ENCODE results near the gene LCP2.

LCP2 gene

GRCh38 chr5:170313816-170314215, 16.2 kb upstream of the LCP2 start:
- H3K4me3 ChIP-seq (ENCODE audit: low read length): no peak overlapping the region
- H3K4me2 ChIP-seq (ENCODE audit: low read length): no peak overlapping the region
- H3K9me3 ChIP-seq (replicated peaks; ENCODE audit: low read length): no peaks in the 10 kb centered on the region
- H3K36me3 ChIP-seq (ENCODE audit: insufficient read depth, low read length): no peaks in the 10 kb centered on the region
- peaks cover 6% of the 10 kb centered on the region for H3K27me3 ChIP-seq (ENCODE audit: control insufficient read depth, insufficient read depth, low read length)
- no peaks in the 10 kb centered on the region for H3K4me1 ChIP-seq (ENCODE audit: control insufficient read depth, insufficient read depth, low read length)
- no peak overlapping the region for H3K9ac ChIP-seq (ENCODE audit: low read depth, low read length)

DNA sequence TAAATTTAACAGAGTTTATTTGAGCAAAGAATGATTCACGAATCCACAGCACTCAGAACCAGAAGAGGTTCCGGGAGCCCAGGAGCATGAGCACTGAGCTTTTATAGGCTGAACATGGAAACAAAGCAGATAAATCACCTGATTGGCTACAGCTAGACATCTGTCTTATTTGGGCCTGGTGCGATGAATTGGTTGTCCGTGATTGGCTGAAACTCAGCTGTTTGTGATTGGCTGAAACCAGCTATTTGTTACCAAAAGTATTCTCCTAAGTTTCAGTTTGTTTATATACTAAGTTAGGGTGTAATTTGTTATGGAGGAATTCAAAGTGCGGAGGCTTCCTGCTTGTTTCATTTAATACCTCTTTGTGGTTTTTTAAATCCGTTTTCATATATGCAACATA, 15.8 kb upstream of the LCP2 start:
- Histone ChIP-seq H3K9me3 (replicated peaks; ENCODE audit: low read length) (no peaks in the 10 kb centered on the region), H3K36me3 (ENCODE audit: insufficient read depth, low read length) (no peaks in the 10 kb centered on the region), H3K4me3 (ENCODE audit: low read length) (no peak overlapping the region), H3K4me2 (ENCODE audit: low read length) (no peak overlapping the region), H3K4me1 (ENCODE audit: control insufficient read depth, insufficient read depth, low read length) (no peaks in the 10 kb centered on the region), H3K9ac (ENCODE audit: low read depth, low read length) (no peak overlapping the region), H3K27me3 (ENCODE audit: control insufficient read depth, insufficient read depth, low read length) (peaks cover 6% of the 10 kb centered on the region)

DNA sequence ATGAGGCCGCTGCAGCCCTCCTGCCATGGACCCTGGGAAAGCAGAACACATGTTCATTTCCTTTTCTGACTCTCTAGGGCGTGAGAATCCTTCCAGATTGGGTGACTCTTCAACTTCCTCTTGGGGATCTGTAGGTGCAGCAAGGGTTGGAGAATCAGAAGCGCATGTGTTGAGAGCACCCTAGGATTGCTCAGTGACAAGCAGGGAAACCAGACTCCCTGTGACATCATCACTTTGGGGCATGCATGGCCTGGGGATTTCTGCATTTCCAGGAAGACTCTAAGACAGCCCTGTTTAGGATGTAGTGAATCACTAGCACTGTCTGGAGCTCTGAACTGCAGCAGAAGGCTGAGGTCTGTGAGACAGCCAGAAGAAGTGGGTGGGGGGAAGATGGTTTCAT, 15.1 kb upstream of the LCP2 start:
- H3K36me3 ChIP-seq (ENCODE audit: insufficient read depth, low read length): no peaks in the 10 kb centered on the region
- H3K4me1 ChIP-seq (ENCODE audit: control insufficient read depth, insufficient read depth, low read length): no peaks in the 10 kb centered on the region
- H3K9ac ChIP-seq (ENCODE audit: low read depth, low read length): no peak overlapping the region
- H3K9me3 ChIP-seq (replicated peaks; ENCODE audit: low read length): no peaks in the 10 kb centered on the region
- peaks cover 6% of the 10 kb centered on the region for H3K27me3 ChIP-seq (ENCODE audit: control insufficient read depth, insufficient read depth, low read length)
- H3K4me2 ChIP-seq (ENCODE audit: low read length): no peak overlapping the region
- no peak overlapping the region for H3K4me3 ChIP-seq (ENCODE audit: low read length)

DNA sequence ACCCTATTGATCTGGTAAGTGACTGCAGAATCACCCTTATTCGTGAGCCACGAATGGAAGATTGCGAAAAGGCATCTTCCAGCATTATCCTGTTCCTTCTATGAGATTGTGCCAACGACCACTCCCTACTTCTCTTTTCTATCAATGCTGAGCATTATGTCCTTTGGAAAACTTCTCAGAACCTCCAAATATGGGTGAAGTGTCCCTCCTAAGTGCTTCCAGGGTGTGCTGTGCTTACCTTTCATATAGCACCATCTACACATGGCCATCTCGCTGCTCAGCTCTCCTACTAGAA, 14.7 kb upstream of the LCP2 start:
- Histone ChIP-seq H3K4me3 (ENCODE audit: low read length) (no peak overlapping the region), H3K27me3 (ENCODE audit: control insufficient read depth, insufficient read depth, low read length) (peaks cover 6% of the 10 kb centered on the region), H3K4me2 (ENCODE audit: low read length) (no peak overlapping the region), H3K4me1 (ENCODE audit: control insufficient read depth, insufficient read depth, low read length) (no peaks in the 10 kb centered on the region), H3K36me3 (ENCODE audit: insufficient read depth, low read length) (no peaks in the 10 kb centered on the region), H3K9me3 (replicated peaks; ENCODE audit: low read length) (no peaks in the 10 kb centered on the region), H3K9ac (ENCODE audit: low read depth, low read length) (no peak overlapping the region)

- H3K4me2 ChIP-seq (ENCODE audit: low read length): no peak overlapping the region
- H3K9me3 ChIP-seq (replicated peaks; ENCODE audit: low read length): no peaks in the 10 kb centered on the region
- peaks cover 6% of the 10 kb centered on the region for H3K27me3 ChIP-seq (ENCODE audit: control insufficient read depth, insufficient read depth, low read length)
- H3K9ac ChIP-seq (ENCODE audit: low read depth, low read length): no peak overlapping the region
- H3K4me3 ChIP-seq (ENCODE audit: low read length): no peak overlapping the region
- H3K4me1 ChIP-seq (ENCODE audit: control insufficient read depth, insufficient read depth, low read length): no peaks in the 10 kb centered on the region
- no peaks in the 10 kb centered on the region for H3K36me3 ChIP-seq (ENCODE audit: insufficient read depth, low read length)
Observed at GRCh38 chr5:170311511-170312300, 14.1 kb upstream of the LCP2 start.

DNA sequence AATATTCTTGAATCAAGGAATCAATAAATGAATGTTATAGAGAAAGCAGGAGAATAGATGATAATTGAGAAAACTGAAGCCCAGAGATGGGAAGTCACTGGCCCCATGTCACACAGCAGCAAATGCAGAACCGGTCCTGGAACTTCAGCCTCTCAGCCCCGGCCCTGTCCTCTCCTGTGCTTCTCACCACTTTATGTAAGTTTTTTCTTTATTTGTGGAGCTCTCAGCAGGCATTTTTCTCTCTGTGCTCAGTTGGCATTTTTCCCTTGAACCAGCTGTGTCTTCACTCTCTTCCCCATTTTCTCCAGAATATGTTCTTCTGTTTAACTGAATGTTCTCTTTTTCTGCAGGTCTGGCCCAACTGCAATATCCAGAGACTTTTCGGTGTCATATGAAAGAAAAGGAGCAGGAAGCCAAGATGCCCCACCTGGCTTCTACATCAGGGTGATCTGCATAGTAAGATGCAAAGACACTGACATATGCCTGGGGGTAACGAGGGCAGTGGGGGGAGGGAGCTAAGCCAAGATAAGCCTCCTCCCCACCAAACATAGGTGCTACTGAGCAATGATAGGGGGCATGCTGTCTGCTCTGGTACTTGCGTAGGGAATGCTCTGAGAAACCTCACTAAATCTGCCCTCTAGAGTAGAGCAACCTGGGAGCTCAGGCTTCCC, 12.8 kb upstream of the LCP2 start:
- Histone ChIP-seq H3K36me3 (ENCODE audit: insufficient read depth, low read length) (no peaks in the 10 kb centered on the region), H3K4me2 (ENCODE audit: low read length) (no peak overlapping the region), H3K27me3 (ENCODE audit: control insufficient read depth, insufficient read depth, low read length) (peaks cover 6% of the 10 kb centered on the region), H3K4me1 (ENCODE audit: control insufficient read depth, insufficient read depth, low read length) (no peaks in the 10 kb centered on the region), H3K9me3 (replicated peaks; ENCODE audit: low read length) (no peaks in the 10 kb centered on the region), H3K4me3 (ENCODE audit: low read length) (no peak overlapping the region), H3K9ac (ENCODE audit: low read depth, low read length) (no peak overlapping the region)

DNA sequence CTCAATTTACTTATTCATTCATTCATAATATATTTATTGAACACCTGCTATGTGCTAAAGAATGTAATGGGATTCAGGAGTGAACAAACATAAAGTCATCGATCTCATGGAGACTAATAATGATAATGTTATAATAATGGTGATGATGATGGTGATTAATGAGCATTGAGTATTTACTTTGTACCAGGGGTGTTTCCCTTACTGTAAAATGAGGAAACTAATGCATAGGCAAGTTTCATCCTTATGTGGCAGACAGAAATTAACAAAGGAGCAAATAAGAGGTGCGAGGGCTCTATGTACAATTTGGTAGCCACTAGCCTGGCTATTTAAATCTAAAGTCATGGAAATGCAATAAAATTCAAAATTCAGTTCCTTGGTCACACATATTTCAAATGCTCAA, 11.1 kb upstream of the LCP2 start:
- H3K36me3 ChIP-seq (ENCODE audit: insufficient read depth, low read length): no peaks in the 10 kb centered on the region
- H3K9ac ChIP-seq (ENCODE audit: low read depth, low read length): no peak overlapping the region
- H3K4me2 ChIP-seq (ENCODE audit: low read length): no peak overlapping the region
- H3K4me3 ChIP-seq (ENCODE audit: low read length): no peak overlapping the region
- H3K27me3 ChIP-seq (ENCODE audit: control insufficient read depth, insufficient read depth, low read length): peaks cover 6% of the 10 kb centered on the region
- no peaks in the 10 kb centered on the region for H3K9me3 ChIP-seq (replicated peaks; ENCODE audit: low read length)
- H3K4me1 ChIP-seq (ENCODE audit: control insufficient read depth, insufficient read depth, low read length): no peaks in the 10 kb centered on the region

- H3K36me3 ChIP-seq (ENCODE audit: insufficient read depth, low read length): no peaks in the 10 kb centered on the region
- H3K4me2 ChIP-seq (ENCODE audit: low read length): no peak overlapping the region
- no peaks in the 10 kb centered on the region for H3K4me1 ChIP-seq (ENCODE audit: control insufficient read depth, insufficient read depth, low read length)
- no peak overlapping the region for H3K9ac ChIP-seq (ENCODE audit: low read depth, low read length)
- peaks cover 6% of the 10 kb centered on the region for H3K27me3 ChIP-seq (ENCODE audit: control insufficient read depth, insufficient read depth, low read length)
- H3K4me3 ChIP-seq (ENCODE audit: low read length): no peak overlapping the region
- H3K9me3 ChIP-seq (replicated peaks; ENCODE audit: low read length): no peaks in the 10 kb centered on the region
Observed at GRCh38 chr5:170307575-170308465, 10.2 kb upstream of the LCP2 start.

DNA sequence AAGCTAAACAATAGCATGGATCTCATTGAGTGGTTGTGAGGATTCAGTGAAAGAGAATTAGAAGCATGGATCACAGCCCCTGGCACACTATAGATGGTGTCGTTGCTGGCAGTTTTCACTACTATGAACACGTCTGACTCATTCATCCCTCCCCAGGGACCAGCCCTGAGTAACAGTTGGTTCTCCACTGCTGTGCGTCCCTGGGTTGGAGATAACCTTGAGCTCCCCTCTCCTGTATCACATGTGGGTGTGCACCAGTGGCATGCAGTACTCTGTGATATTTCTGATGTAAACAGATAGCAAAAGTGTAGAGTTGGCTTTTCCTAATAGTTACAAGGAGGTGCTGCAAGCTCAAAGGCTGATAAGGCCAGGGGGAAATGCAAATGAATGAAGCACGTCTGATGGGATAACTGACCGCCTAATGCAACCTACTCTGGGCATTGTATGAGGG, 8.8 kb upstream of the LCP2 start:
- Histone ChIP-seq H3K4me2 (ENCODE audit: low read length) (no peak overlapping the region), H3K36me3 (ENCODE audit: insufficient read depth, low read length) (no peaks in the 10 kb centered on the region), H3K4me3 (ENCODE audit: low read length) (no peak overlapping the region), H3K9ac (ENCODE audit: low read depth, low read length) (no peak overlapping the region), H3K27me3 (ENCODE audit: control insufficient read depth, insufficient read depth, low read length) (peaks cover 6% of the 10 kb centered on the region), H3K4me1 (ENCODE audit: control insufficient read depth, insufficient read depth, low read length) (no peaks in the 10 kb centered on the region), H3K9me3 (replicated peaks; ENCODE audit: low read length) (no peaks in the 10 kb centered on the region)

- Histone ChIP-seq H3K4me1 (ENCODE audit: control insufficient read depth, insufficient read depth, low read length) (no peaks in the 10 kb centered on the region), H3K9me3 (replicated peaks; ENCODE audit: low read length) (no peaks in the 10 kb centered on the region), H3K4me2 (ENCODE audit: low read length) (no peak overlapping the region), H3K4me3 (ENCODE audit: low read length) (no peak overlapping the region), H3K36me3 (ENCODE audit: insufficient read depth, low read length) (no peaks in the 10 kb centered on the region), H3K27me3 (ENCODE audit: control insufficient read depth, insufficient read depth, low read length) (peaks cover 3% of the 10 kb centered on the region), H3K9ac (ENCODE audit: low read depth, low read length) (no peak overlapping the region)
Observed at GRCh38 chr5:170305646-170306025, 8.1 kb upstream of the LCP2 start.

DNA sequence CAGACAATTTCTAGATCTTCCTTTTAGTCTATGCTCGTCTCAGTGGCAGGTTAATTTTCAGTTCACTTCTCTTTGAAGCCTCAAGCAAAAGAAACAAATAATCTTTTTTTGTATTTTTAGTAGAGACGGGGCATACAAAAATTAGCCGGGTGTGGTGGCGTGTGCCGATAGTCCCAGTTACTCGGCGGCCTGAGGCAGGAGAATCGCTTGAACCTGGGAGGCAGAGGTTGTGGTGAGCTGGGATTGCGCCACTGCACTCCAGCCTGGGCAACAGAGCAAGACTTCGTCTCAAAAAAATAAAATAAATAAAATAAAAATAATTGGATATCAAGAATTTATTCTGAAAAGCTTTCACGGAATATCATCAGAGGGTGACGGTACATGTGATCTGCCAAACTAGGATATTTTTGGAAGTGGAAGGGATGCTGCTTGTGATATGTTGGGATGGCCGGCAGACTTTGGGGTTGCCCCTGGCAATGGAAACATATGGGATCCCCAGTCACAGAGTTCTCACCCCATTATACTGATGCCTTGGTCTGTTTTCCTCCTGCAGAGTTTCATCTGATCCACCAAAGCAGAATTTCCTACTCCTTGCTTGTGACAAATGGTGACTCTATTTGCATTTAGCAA, 7.6 kb upstream of the LCP2 start:
- H3K27me3 ChIP-seq (ENCODE audit: control insufficient read depth, insufficient read depth, low read length): no peaks in the 10 kb centered on the region
- H3K4me1 ChIP-seq (ENCODE audit: control insufficient read depth, insufficient read depth, low read length): no peaks in the 10 kb centered on the region

More for the DNA sequence above, 7.6 kb upstream of the LCP2 start:
- Histone ChIP-seq H3K4me2 (ENCODE audit: low read length) (no peak overlapping the region), H3K4me3 (ENCODE audit: low read length) (no peak overlapping the region), H3K36me3 (ENCODE audit: insufficient read depth, low read length) (no peaks in the 10 kb centered on the region), H3K9ac (ENCODE audit: low read depth, low read length) (no peak overlapping the region), H3K9me3 (replicated peaks; ENCODE audit: low read length) (no peaks in the 10 kb centered on the region)

Measured in skeletal muscle satellite cell (primary cell).